WTC11 (cell line): ENCODE results near the gene NUP98. TPM values are rescaled to one million over a fixed set of nuclear protein-coding genes. Genes with fewer than 3 reads are reported as not detected.

Experiments
- ATAC-seq: fragments of 200-7000 bp; cut with Tn5 transposase; 2 replicates; pipeline ENCODE4 v1.10.0; 2021; ENCODE audit warnings: mild to moderate bottlenecking, moderate library complexity
- CTCF ChIA-PET: fragments of 300-600 bp; sonication (Branson Sonifier 250); formaldehyde crosslinking; loops from one replicate; lab custom pipeline; 2021; ENCODE audit warnings: antibody characterized with exemption; lab: Charles Lee
- POLR2A ChIA-PET: fragments of 350-600 bp; sonication (Branson Sonifier 250); formaldehyde crosslinking; loops from one replicate; lab custom pipeline; 2021; ENCODE audit warnings: antibody characterized with exemption; lab: Charles Lee
- DNase-seq: peaks from one replicate; pipeline ENCODE4 v3.0.0; 2021; ENCODE audit warnings: low spot score
- H3K27ac Mint-ChIP-seq: 2 replicates; pipeline ENCODE4 v1.8.0; 2021; ENCODE audit warnings: mixed read lengths
- H3K27me3 Mint-ChIP-seq: 2 replicates; pipeline ENCODE4 v1.8.0; 2021; ENCODE audit warnings: low read depth, mild to moderate bottlenecking, moderate library complexity, mixed read lengths
- H3K36me3 Mint-ChIP-seq: 2 replicates; pipeline ENCODE4 v1.8.0; 2021; ENCODE audit warnings: mixed read lengths
- H3K4me1 Mint-ChIP-seq: 2 replicates; pipeline ENCODE4 v1.8.0; 2022; ENCODE audit warnings: mixed read lengths
- H3K4me3 Mint-ChIP-seq: 2 replicates; pipeline ENCODE4 v1.8.0; 2021; ENCODE audit warnings: mild to moderate bottlenecking, moderate library complexity, mixed read lengths
- H3K9me3 Mint-ChIP-seq: 2 replicates; pipeline ENCODE4 v1.8.0; 2021; ENCODE audit warnings: mixed read lengths
- CREB1 ChIP-seq: sonication (generic); formaldehyde crosslinking; IDR thresholded peaks from 2 replicates; pipeline ENCODE4 v1.8.0; 2023; ENCODE audit warnings: mild to moderate bottlenecking, missing genetic modification reagents
- FOXK1 ChIP-seq: sonication (generic); formaldehyde crosslinking; IDR thresholded peaks from 2 replicates; pipeline ENCODE4 v1.8.0; 2022; ENCODE audit warnings: mild to moderate bottlenecking, moderate library complexity, missing genetic modification reagents
- FOXP1 ChIP-seq: sonication (generic); formaldehyde crosslinking; IDR thresholded peaks from 2 replicates; pipeline ENCODE4 v1.8.0; 2022; ENCODE audit warnings: missing genetic modification reagents, mild to moderate bottlenecking, moderate library complexity, borderline replicate concordance
- GTF2I ChIP-seq: fragments of 250-450 bp; sonication (Bioruptor Pico); conservative IDR thresholded peaks from 2 replicates; pipeline ENCODE4 v1.4.0; 2021; ENCODE audit warnings: mild to moderate bottlenecking
- HMGA2 ChIP-seq: fragments of 250-450 bp; sonication (Bioruptor Pico); IDR thresholded peaks from 2 replicates; pipeline ENCODE4 v1.4.0; 2021; ENCODE audit warnings: mild to moderate bottlenecking, moderate library complexity
- JUN ChIP-seq: sonication (generic); formaldehyde crosslinking; IDR thresholded peaks from 2 replicates; pipeline ENCODE4 v1.8.0; 2023; ENCODE audit warnings: mild to moderate bottlenecking, missing genetic modification reagents
- MYBL2 ChIP-seq: sonication (generic); formaldehyde crosslinking; IDR thresholded peaks from 2 replicates; pipeline ENCODE4 v1.8.1; 2023; ENCODE audit warnings: mild to moderate bottlenecking, moderate library complexity, missing genetic modification reagents
- NR2C2 ChIP-seq: sonication (generic); formaldehyde crosslinking; IDR thresholded peaks from 2 replicates; pipeline ENCODE4 v1.8.0; 2022; ENCODE audit warnings: mild to moderate bottlenecking, missing genetic modification reagents
- TEAD1 ChIP-seq: sonication (generic); formaldehyde crosslinking; IDR thresholded peaks from 2 replicates; pipeline ENCODE4 v1.8.0; 2022; ENCODE audit warnings: mild to moderate bottlenecking, missing genetic modification reagents
- ZNF396 ChIP-seq: fragments of 250-450 bp; sonication (Bioruptor Pico); IDR thresholded peaks from 2 replicates; pipeline ENCODE4 v1.8.0; 2021; ENCODE audit warnings: mild to moderate bottlenecking, moderate library complexity, borderline replicate concordance
- ZNF671 ChIP-seq: fragments of 250-450 bp; sonication (Bioruptor Pico); IDR thresholded peaks from 2 replicates; pipeline ENCODE4 v1.8.0; 2021; ENCODE audit warnings: mild to moderate bottlenecking
- total RNA-seq: library from RNA; stranded (reverse); gene quantifications from 3 replicates; pipeline ENCODE4 v1.2.3, GENCODE V29; 2021
- TF ChIP-seq, protein P1 (sequence below): sonication (generic); formaldehyde crosslinking; IDR thresholded peaks from 2 replicates; pipeline ENCODE4 v1.8.0; 2023; ENCODE audit warnings: missing genetic modification reagents, mild to moderate bottlenecking, borderline replicate concordance
- TF ChIP-seq, protein P2 (sequence below): sonication (generic); formaldehyde crosslinking; IDR thresholded peaks from 2 replicates; pipeline ENCODE4 v1.8.1; 2023; ENCODE audit warnings: mild to moderate bottlenecking, missing genetic modification reagents, moderate library complexity
- TF ChIP-seq, protein P3 (sequence below): fragments of 250-450 bp; sonication (Bioruptor Pico); IDR thresholded peaks from 2 replicates; pipeline ENCODE4 v1.9.0; 2021; ENCODE audit warnings: mild to moderate bottlenecking, borderline replicate concordance
- TF ChIP-seq, protein P4 (sequence below): sonication (generic); formaldehyde crosslinking; IDR thresholded peaks from 2 replicates; pipeline ENCODE4 v1.8.1; 2023; ENCODE audit warnings: mild to moderate bottlenecking, missing genetic modification reagents
- TF ChIP-seq, protein P5 (sequence below): sonication (generic); formaldehyde crosslinking; IDR thresholded peaks from 2 replicates; pipeline ENCODE4 v1.8.1; 2023; ENCODE audit warnings: mild to moderate bottlenecking, missing genetic modification reagents
- TF ChIP-seq, protein P6 (sequence below): sonication (generic); formaldehyde crosslinking; IDR thresholded peaks from 2 replicates; pipeline ENCODE4 v1.8.0; 2022; ENCODE audit warnings: mild to moderate bottlenecking, missing genetic modification reagents
- TF ChIP-seq, protein P7 (sequence below): fragments of 200-600 bp; IDR thresholded peaks from 2 replicates; pipeline ENCODE4 v1.8.0; 2022; ENCODE audit warnings: antibody characterized with exemption
- TF ChIP-seq, protein P8 (sequence below): sonication (generic); formaldehyde crosslinking; IDR thresholded peaks from 2 replicates; pipeline ENCODE4 v1.8.1; 2022; ENCODE audit warnings: missing genetic modification reagents, borderline replicate concordance

The NUP98 gene
- total RNA-seq, 1 experiment from 2014 or later: 81.4 TPM

DNA sequence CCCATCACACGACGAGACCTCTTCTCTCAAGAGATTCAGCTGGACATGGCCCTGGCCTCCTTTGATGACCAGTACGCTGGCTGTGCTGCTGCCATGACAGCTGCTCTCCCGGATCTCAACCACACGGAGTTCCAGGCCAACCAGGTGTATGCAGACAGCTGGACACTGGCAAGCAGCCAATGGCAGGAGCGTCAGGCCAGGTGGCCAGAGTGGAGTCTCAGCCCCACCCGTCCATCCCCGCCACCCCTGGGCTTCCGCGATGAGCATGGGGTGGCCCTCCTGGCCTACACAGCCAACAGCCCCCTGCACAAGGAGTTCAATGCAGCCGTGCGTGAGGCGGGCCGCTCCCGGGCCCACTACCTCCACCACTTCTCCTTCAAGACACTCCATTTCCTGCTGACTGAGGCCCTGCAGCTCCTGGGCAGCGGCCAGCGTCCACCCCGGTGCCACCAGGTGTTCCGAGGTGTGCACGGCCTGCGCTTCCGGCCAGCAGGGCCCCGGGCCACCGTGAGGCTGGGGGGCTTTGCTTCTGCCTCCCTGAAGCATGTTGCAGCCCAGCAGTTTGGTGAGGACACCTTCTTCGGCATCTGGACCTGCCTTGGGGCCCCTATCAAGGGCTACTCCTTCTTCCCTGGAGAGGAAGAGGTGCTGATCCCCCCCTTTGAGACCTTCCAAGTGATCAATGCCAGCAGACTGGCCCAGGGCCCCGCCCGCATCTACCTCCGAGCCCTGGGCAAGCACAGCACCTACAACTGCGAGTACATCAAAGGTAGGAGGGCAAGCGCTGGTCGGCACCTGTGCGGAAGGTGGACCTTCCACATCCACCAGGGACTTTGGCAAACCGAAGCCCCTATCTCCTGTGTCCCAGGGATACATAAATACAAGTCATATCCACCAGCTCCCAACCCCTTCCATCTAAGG, 137.5 kb downstream of the NUP98 start:
- H3K9me3 Mint-ChIP-seq: peaks cover 10% of the 10 kb centered on the region; the same call in 1 of the 2 replicates
- H3K4me1 Mint-ChIP-seq: no peaks in the 10 kb centered on the region
- H3K36me3 Mint-ChIP-seq: no peaks in the 10 kb centered on the region
- no peak overlapping the region for H3K27ac Mint-ChIP-seq
- no peaks in the 10 kb centered on the region for H3K27me3 Mint-ChIP-seq
- ChIA-PET CTCF (no interaction called here), POLR2A (no interaction called here)
- DNase-seq: no peak
- no peak for ATAC-seq
- no peak overlapping the region for H3K4me3 Mint-ChIP-seq
- TF ChIP-seq HMGA2: no peak
- TF ChIP-seq, protein P1, sequence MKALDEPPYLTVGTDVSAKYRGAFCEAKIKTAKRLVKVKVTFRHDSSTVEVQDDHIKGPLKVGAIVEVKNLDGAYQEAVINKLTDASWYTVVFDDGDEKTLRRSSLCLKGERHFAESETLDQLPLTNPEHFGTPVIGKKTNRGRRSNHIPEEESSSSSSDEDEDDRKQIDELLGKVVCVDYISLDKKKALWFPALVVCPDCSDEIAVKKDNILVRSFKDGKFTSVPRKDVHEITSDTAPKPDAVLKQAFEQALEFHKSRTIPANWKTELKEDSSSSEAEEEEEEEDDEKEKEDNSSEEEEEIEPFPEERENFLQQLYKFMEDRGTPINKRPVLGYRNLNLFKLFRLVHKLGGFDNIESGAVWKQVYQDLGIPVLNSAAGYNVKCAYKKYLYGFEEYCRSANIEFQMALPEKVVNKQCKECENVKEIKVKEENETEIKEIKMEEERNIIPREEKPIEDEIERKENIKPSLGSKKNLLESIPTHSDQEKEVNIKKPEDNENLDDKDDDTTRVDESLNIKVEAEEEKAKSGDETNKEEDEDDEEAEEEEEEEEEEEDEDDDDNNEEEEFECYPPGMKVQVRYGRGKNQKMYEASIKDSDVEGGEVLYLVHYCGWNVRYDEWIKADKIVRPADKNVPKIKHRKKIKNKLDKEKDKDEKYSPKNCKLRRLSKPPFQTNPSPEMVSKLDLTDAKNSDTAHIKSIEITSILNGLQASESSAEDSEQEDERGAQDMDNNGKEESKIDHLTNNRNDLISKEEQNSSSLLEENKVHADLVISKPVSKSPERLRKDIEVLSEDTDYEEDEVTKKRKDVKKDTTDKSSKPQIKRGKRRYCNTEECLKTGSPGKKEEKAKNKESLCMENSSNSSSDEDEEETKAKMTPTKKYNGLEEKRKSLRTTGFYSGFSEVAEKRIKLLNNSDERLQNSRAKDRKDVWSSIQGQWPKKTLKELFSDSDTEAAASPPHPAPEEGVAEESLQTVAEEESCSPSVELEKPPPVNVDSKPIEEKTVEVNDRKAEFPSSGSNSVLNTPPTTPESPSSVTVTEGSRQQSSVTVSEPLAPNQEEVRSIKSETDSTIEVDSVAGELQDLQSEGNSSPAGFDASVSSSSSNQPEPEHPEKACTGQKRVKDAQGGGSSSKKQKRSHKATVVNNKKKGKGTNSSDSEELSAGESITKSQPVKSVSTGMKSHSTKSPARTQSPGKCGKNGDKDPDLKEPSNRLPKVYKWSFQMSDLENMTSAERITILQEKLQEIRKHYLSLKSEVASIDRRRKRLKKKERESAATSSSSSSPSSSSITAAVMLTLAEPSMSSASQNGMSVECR (CRISPR knock-in tag): no peak
- TF ChIP-seq ZNF671 (CRISPR knock-in tag): no peak
- TF ChIP-seq MYBL2 (CRISPR knock-in tag): no peak
- TF ChIP-seq NR2C2: no peak
- TF ChIP-seq GTF2I (CRISPR knock-in tag): no peak
- TF ChIP-seq, protein P2, sequence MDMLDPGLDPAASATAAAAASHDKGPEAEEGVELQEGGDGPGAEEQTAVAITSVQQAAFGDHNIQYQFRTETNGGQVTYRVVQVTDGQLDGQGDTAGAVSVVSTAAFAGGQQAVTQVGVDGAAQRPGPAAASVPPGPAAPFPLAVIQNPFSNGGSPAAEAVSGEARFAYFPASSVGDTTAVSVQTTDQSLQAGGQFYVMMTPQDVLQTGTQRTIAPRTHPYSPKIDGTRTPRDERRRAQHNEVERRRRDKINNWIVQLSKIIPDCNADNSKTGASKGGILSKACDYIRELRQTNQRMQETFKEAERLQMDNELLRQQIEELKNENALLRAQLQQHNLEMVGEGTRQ: no peak
- TF ChIP-seq, protein P3, sequence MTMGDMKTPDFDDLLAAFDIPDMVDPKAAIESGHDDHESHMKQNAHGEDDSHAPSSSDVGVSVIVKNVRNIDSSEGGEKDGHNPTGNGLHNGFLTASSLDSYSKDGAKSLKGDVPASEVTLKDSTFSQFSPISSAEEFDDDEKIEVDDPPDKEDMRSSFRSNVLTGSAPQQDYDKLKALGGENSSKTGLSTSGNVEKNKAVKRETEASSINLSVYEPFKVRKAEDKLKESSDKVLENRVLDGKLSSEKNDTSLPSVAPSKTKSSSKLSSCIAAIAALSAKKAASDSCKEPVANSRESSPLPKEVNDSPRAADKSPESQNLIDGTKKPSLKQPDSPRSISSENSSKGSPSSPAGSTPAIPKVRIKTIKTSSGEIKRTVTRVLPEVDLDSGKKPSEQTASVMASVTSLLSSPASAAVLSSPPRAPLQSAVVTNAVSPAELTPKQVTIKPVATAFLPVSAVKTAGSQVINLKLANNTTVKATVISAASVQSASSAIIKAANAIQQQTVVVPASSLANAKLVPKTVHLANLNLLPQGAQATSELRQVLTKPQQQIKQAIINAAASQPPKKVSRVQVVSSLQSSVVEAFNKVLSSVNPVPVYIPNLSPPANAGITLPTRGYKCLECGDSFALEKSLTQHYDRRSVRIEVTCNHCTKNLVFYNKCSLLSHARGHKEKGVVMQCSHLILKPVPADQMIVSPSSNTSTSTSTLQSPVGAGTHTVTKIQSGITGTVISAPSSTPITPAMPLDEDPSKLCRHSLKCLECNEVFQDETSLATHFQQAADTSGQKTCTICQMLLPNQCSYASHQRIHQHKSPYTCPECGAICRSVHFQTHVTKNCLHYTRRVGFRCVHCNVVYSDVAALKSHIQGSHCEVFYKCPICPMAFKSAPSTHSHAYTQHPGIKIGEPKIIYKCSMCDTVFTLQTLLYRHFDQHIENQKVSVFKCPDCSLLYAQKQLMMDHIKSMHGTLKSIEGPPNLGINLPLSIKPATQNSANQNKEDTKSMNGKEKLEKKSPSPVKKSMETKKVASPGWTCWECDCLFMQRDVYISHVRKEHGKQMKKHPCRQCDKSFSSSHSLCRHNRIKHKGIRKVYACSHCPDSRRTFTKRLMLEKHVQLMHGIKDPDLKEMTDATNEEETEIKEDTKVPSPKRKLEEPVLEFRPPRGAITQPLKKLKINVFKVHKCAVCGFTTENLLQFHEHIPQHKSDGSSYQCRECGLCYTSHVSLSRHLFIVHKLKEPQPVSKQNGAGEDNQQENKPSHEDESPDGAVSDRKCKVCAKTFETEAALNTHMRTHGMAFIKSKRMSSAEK (CRISPR knock-in tag): no peak
- TF ChIP-seq FOXP1 (CRISPR knock-in tag): no peak
- no peak for TF ChIP-seq ZNF396 (CRISPR knock-in tag)
- TF ChIP-seq CREB1 (CRISPR knock-in tag): no peak
- TF ChIP-seq, protein P4, sequence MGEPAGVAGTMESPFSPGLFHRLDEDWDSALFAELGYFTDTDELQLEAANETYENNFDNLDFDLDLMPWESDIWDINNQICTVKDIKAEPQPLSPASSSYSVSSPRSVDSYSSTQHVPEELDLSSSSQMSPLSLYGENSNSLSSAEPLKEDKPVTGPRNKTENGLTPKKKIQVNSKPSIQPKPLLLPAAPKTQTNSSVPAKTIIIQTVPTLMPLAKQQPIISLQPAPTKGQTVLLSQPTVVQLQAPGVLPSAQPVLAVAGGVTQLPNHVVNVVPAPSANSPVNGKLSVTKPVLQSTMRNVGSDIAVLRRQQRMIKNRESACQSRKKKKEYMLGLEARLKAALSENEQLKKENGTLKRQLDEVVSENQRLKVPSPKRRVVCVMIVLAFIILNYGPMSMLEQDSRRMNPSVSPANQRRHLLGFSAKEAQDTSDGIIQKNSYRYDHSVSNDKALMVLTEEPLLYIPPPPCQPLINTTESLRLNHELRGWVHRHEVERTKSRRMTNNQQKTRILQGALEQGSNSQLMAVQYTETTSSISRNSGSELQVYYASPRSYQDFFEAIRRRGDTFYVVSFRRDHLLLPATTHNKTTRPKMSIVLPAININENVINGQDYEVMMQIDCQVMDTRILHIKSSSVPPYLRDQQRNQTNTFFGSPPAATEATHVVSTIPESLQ (CRISPR knock-in tag): no peak
- TF ChIP-seq, protein P5, sequence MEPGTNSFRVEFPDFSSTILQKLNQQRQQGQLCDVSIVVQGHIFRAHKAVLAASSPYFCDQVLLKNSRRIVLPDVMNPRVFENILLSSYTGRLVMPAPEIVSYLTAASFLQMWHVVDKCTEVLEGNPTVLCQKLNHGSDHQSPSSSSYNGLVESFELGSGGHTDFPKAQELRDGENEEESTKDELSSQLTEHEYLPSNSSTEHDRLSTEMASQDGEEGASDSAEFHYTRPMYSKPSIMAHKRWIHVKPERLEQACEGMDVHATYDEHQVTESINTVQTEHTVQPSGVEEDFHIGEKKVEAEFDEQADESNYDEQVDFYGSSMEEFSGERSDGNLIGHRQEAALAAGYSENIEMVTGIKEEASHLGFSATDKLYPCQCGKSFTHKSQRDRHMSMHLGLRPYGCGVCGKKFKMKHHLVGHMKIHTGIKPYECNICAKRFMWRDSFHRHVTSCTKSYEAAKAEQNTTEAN (CRISPR knock-in tag): no peak
- TF ChIP-seq, protein P6, sequence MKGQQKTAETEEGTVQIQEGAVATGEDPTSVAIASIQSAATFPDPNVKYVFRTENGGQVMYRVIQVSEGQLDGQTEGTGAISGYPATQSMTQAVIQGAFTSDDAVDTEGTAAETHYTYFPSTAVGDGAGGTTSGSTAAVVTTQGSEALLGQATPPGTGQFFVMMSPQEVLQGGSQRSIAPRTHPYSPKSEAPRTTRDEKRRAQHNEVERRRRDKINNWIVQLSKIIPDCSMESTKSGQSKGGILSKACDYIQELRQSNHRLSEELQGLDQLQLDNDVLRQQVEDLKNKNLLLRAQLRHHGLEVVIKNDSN (CRISPR knock-in tag): no peak
- no peak for TF ChIP-seq TEAD1 (CRISPR knock-in tag)
- TF ChIP-seq FOXK1: no peak
- no peak for TF ChIP-seq JUN (CRISPR knock-in tag)
- TF ChIP-seq, protein P7, sequence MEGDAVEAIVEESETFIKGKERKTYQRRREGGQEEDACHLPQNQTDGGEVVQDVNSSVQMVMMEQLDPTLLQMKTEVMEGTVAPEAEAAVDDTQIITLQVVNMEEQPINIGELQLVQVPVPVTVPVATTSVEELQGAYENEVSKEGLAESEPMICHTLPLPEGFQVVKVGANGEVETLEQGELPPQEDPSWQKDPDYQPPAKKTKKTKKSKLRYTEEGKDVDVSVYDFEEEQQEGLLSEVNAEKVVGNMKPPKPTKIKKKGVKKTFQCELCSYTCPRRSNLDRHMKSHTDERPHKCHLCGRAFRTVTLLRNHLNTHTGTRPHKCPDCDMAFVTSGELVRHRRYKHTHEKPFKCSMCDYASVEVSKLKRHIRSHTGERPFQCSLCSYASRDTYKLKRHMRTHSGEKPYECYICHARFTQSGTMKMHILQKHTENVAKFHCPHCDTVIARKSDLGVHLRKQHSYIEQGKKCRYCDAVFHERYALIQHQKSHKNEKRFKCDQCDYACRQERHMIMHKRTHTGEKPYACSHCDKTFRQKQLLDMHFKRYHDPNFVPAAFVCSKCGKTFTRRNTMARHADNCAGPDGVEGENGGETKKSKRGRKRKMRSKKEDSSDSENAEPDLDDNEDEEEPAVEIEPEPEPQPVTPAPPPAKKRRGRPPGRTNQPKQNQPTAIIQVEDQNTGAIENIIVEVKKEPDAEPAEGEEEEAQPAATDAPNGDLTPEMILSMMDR: no peak
- TF ChIP-seq, protein P8, sequence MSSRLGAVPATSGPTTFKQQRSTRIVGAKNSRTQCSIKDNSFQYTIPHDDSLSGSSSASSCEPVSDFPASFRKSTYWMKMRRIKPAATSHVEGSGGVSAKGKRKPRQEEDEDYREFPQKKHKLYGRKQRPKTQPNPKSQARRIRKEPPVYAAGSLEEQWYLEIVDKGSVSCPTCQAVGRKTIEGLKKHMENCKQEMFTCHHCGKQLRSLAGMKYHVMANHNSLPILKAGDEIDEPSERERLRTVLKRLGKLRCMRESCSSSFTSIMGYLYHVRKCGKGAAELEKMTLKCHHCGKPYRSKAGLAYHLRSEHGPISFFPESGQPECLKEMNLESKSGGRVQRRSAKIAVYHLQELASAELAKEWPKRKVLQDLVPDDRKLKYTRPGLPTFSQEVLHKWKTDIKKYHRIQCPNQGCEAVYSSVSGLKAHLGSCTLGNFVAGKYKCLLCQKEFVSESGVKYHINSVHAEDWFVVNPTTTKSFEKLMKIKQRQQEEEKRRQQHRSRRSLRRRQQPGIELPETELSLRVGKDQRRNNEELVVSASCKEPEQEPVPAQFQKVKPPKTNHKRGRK (CRISPR knock-in tag): no peak
